GM15510 (cell line): ENCODE measurements around the gene JAML.
A peak's percentile ranks its signal among the peaks of the same experiment; 100 is the strongest.

Experiments
- POLR2A ChIP-seq: IDR thresholded peaks from 3 replicates; pipeline ENCODE4 v1.6.1; 2011; ENCODE audit warnings: borderline replicate concordance; ENCODE audit not compliant: insufficient read length; ENCODE audit errors: extremely low read depth

Gene JAML, protein sequence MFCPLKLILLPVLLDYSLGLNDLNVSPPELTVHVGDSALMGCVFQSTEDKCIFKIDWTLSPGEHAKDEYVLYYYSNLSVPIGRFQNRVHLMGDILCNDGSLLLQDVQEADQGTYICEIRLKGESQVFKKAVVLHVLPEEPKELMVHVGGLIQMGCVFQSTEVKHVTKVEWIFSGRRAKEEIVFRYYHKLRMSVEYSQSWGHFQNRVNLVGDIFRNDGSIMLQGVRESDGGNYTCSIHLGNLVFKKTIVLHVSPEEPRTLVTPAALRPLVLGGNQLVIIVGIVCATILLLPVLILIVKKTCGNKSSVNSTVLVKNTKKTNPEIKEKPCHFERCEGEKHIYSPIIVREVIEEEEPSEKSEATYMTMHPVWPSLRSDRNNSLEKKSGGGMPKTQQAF

DNA sequence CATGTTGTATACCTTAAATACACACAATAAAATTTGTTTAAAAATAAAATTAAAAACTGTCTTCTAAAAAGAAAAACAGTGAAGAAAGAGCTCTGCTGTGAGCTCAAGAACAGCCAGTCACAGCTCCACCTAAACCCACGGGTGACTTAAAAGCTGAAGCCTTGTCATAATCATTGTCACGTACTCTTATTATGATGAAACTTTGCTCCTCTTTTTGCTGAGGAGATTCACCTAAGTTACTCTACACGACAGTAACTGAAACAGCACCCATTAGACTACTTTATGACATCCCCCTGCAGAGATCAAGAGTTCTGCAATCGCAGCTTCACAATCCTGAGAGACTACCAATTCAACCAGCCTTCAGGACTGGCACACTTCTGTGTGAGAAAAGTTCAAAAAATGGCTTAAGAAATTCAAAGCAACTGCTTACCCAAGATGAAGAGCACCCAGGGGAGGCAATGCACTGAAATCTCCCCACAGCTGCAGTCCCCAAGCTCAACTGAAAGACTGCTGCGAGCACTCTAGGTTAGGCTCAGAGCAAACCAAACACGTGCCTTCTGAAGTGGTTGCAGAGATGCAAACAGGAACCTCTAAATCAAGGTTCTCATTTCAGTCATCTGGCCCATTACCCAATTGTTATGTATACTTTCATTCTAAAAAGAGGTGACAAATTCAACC is at the start of gene JAML:
Gene JAML, minus strand, starts transcription at position 501 of the 678 bp plus-strand sequence. CDS start 10,145 bp downstream, outside the sequence.
- TF ChIP-seq POLR2A: no peak

DNA sequence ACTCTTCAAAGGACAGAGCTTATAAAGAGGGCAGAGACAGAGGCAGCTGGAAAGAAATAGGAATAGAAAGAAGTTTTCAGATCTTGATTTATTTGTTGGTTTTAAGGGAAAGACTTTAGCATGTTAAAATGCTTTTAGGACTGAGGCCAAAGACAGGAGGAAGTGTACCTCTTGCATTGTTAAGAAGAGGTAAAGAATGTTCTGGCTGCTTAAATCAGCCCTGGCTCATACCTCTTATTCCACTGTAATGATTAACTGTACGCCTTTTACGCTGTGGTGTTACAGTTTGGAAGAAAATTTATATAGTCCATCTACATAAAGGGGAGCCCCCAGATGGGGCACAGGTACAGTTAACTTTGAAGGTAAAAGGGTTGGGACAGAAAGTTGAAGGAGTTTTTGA is 49.4 kb upstream of the JAML start:
- no peak for TF ChIP-seq POLR2A

DNA sequence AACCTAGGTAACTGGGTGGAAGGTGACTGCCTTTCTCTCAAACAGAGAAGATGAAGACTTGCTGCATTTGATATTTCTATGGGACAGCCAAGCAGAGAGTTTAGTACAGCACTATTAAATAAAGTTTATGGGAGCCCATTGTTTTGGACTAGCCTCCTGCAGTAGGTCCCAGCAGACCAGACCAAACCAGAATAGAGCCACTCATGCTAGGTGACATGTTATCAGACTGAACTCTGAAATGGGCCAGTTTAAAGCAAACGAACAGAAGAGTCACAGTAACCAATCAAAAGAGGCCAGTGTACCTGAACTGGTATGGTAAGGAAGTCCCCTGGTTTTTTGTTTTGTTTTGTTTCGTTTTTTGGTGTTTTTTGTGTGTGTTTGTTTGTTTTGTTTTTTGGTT is 47.2 kb upstream of the JAML start:
- no peak for TF ChIP-seq POLR2A

DNA sequence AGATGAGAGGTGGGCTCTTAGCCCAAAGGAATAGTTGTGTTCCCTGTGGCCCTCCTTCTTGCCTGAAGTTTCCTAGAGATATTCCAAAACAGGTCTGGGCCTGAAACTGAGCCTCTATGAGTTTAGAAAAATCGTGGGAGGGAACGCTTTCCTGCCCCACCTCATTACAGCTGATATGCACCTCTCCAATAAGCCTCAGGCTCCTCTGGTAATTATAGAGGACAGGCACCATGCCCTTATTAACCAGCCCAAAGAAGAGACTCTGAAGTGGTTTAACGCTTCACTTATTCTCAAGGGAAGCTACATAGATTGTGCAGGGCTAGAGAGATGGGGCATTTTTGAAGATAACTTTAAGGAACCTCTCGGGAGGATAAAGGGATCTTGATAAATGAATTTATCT is 42.7 kb upstream of the JAML start:
- TF ChIP-seq POLR2A: no peak

DNA sequence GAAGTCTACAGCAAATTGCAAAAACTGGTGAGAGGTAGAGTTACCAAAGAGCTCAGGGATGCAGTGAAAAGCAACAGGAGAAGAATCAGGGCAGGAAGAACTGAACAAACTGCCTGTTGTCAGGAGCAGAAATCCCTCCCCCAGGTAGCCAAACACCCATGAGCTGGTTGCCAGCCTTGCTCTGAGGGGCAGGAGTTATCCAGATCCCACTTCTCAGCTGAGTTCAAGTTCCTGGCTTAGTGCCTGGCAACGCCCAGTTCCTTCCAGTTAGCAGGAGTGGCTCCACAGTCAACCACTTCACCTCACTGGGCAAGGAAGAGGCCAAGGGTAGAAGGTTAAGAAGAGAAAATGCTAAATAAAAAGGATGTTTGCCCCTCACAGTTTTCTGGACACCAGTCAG is 41.1 kb upstream of the JAML start:
- no peak for TF ChIP-seq POLR2A

DNA sequence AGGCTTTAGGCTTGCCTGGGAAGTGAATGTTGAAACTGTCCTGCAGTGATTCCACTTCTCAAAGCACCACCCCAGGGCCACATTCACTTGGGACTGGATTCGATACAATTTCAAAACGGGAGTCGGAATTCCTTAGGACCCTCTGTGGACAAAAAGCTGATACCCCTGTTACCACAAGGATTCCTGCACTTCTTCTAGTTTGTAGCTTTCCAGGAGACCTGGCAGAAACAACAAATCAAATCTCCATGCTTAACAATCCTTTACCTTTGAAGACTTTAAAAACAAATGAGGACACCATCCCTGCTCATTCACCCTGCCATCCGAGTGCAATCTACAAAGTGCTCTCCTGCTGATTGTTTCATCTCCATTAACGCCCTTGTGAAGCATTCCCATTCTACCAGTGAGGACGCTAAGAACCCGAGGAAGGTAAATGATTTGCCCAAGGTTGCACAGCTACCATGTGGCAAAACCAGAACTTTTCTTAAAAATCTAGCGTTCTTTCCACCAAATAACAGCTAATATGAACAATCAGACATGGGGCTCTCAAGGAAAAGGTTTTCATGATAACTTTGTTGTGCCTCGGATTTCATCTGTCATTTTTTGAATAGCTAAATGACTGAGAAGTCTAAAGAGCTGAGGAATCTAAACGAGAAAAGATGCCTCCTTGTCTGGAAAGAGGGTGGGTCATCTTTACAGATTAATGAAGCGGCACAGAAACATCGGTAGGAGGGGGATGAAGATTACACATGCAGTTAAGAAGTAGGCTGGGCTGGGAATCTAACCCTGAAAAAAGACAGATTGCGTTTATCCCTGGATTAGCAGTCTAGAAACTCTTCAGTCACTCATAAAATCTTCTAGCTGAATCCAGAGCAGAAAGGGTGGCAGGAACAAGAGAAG is 40.0 kb upstream of the JAML start:
- no peak for TF ChIP-seq POLR2A

DNA sequence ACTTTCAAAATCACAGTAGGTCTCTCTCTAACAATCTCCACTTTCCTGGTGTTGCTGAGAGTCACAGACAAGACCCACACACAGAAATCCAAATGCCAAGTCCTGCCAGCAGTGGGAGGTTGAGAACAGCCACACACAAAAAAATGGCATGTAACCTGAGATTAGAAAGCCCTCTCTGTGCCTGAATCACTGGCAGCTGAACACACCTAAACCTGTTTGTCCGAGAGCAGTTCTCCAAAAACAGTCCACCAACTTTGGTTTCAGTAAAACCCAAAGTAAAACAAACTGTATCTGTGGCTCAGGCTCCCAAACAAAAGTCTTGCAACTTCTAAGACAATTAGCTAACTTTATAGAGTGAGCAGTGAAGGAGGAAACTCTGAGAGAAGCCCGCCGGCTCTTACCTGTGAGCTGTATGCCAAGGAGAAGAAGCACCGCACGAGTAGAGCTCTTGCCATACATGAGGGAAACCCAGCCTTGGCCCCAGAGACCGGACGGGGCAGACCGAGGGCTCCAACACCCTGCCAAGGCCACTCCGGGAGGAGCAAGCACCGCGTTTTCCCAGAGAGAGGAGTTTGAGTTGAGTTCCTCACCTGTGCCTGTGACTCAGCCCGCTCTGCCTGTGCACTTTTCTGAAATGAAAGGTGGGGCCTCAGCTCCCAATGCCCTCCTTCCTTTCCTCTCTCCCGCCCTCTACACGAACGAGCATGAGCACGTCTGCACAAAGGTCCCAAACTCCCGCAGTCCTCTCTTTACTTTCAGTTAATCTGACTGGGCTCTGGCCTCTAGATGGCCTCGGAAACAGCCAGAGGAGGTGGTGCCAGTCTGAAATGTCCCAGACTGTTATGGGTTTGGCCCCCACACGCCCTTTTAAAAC is 39.1 kb upstream of the JAML start, which contains the start of gene MPZL2:
Gene MPZL2, minus strand, starts transcription at position 603 of the 874 bp plus-strand sequence. Its CDS starts 144 bp downstream, at position 459.
- no peak for TF ChIP-seq POLR2A

DNA sequence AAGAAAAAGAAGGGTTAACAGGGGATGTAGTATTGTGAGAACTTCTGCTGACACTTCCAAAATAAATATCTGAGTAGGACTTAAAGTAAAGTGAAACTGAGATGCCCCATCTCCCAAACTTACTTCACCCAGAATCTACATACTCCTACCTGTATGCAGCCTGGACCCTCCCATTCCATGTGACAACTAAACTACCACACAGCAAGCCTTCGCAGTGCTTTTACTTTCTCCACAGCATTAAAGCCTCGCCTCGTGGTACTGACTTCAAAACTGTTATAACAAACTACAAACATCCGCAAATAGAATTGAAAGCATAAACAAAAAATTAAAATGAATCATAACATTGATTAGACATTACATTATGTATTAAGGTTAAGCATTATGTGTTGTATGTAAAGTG is 38.3 kb upstream of the JAML start:
- no peak for TF ChIP-seq POLR2A

DNA sequence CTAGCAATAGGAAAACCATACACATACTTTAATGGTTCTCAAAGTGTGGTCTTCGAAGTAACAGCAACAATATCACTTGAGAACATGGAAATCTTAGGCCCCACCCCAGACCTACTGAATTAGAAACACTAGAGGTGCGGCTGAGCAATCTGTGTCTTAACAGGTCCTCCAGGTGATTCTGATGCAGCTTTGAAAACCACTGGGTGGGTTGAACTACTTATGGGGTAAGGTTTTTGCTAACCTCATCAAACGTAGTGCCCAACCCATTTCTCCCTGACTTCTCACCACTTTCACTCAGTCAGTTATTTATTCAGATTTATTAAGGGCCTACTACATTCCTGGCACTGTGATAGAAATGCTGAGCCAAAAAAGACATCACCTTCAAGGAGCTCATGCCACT is 35.5 kb upstream of the JAML start:
- TF ChIP-seq POLR2A: no peak

DNA sequence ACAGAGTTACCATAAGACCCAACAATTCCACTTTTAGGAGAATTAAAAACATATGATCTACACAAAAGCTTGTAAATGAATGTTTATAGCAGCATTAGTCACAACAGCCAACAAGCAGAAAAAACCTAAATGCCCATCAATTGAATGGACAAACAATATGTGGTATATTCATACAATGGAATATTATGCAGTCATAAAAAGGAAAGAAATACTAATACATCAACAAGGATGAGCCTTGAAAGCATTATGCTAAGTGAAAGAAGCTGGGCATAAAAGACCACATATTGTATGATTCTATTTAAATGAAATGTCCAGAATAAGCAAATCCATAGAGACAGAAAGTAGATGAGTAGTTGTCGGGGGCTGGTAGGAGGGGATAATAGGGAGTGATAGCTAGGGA is 34.3 kb upstream of the JAML start:
- TF ChIP-seq POLR2A: no peak

DNA sequence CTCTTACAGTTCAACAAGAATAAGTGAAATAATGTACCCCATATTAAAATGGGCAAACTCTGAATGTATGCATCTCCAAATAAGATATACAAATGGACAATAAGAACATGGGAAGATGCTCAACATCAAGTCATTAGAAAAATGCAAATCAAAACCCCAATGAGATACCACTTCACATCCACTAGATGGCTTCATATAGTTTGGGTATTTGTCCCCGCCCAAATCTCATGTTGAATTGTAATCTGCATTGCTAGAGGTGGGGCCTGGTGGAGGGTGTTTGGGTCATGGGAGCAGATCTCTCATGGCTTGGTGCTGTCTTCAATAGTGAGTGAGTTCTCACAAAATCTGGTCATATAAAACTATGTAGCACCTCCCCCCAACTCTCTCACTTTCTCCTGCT is 33.6 kb upstream of the JAML start:
- no peak for TF ChIP-seq POLR2A

DNA sequence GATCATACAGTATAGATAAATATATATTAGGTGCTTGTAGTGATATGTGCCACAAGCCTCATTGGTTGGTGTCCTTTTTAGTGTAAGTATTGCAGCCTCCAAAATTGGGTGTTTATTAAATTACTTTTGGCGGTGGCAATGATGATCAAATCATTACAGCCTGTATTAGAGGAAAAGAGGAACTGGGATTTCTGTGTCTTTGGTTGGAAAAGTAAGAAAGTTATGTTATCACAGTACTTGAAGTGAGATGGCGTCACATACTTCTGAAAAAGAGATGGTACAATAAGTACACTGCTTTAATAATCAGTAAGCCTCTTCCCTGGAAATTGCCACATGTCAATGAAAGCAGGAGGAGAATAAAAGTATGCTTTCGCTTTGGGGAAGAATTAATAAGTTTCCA is 27.9 kb upstream of the JAML start:
- no peak for TF ChIP-seq POLR2A

DNA sequence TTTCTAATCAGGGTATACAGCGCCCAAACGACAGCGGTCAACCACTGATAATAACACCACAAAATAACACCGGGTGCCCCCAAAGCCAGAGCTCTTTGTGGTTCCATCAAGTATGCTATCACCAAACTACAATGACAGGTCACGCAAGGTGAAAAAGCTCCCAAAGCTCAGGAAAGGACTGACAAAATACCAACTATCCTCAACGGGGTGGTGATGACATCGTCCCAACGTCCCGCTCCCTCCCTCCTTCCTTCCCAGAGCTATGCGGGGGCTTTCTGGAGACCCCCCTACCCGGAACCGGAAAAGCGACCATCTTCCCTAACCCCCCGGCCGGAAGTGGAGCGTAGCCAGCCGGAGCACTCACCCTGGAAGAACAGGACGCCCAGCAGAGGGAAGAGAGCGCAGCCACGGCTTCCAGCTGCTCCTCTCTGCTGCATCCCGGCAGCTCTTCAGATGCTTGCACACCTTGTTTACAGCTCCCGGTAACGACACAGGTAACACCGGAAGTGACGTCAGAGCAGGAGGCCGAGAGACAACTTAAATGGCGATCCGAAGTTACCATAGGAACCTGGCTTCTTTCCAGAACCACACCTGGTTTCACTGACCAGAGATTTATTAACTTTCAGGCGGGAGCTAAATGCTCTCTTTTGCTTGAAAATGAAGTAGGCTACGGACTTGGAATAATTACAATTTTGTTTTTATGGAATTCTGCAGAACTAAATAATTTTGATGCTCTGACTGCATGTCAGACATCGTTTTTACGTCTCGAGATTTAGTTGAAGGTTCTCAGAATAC is 27.2 kb upstream of the JAML start, which contains the start of gene MPZL3:
Gene MPZL3, minus strand, starts transcription at position 508 of the 795 bp plus-strand sequence. Its CDS starts 71 bp downstream, at position 437.
- TF ChIP-seq POLR2A: peak; percentile 50
